Adrenal gland (tissue), 12 donors: ENCODE data around the gene UBA52. TPM values are rescaled to one million over a fixed set of nuclear protein-coding genes. Genes with fewer than 3 reads are reported as not detected.

Experiments used
- DNase-seq, 7 donors: peaks; one replicate each; pipeline ENCODE4 v3.0.0-alpha.2; 2019 to 2020
- H3K27ac ChIP-seq, 5 donors: fragments of 200-600 bp; sonication (generic) in 4 of 5; 1 replicate in 3 of 5; 2 replicates in 2 of 5; pipeline versions ENCODE4 v1.5.1 to v1.8.0; 2016 to 2020; ENCODE audit warnings: mild to moderate bottlenecking in 1 of 5
- H3K27me3 ChIP-seq: fragments of 200-600 bp; 2 replicates; pipeline ENCODE4 v1.8.0; 2021
- H3K36me3 ChIP-seq, 2 donors: fragments of 200-600 bp; replicated peaks in 1 of 2; 1 replicate in 1 of 2; 2 replicates in 1 of 2; pipeline versions ENCODE4 v1.5.1 to v1.8.0; 2018 to 2022
- H3K4me1 ChIP-seq, 2 donors: fragments of 200-600 bp; replicated peaks in 1 of 2; 1 replicate in 1 of 2; 2 replicates in 1 of 2; pipeline versions ENCODE4 v1.5.1 to v1.8.0; 2018 to 2021
- H3K4me3 ChIP-seq, 4 donors: fragments of 200-600 bp; sonication (generic) in 3 of 4; one replicate each; pipeline ENCODE4 v1.5.1; 2016 to 2018
- H3K9me3 ChIP-seq, 3 donors: fragments of 200-600 bp; sonication (generic) in 1 of 3; replicated peaks in 1 of 3; 1 replicate in 2 of 3; 2 replicates in 1 of 3; pipeline versions ENCODE4 v1.5.1 to v1.8.0; 2016 to 2021
- POLR2A ChIP-seq, 2 donors: fragments of 450-650 bp; IDR thresholded peaks; one replicate each; pipeline ENCODE4 v1.6.1; 2017; ENCODE audit warnings: antibody characterized with exemption in 2 of 2, mild to moderate bottlenecking in 2 of 2, moderate library complexity in 1 of 2
- whole genome bisulfite sequencing, 4 donors: extraction: QIAGEN DNeasy Blood & Tissue Kit in 2 of 4; methylation state at CpG; one replicate each; pipeline versions ENCODE4 v1.1.5 to v1.1.7; 2013 to 2017; 5-methylcytosine and 5-hydroxymethylcytosine counted together
- intact Hi-C, 2 donors: fragments of 100-400 bp; cut with DNase I; formaldehyde crosslinking; loops; one replicate each; pipeline versions ENCODE4 v1.14.1 to v1.15.0; 2022 to 2023
- polyA plus RNA-seq, 3 donors: library from polyadenylated mRNA; stranded (reverse); fragments of 200-250 nt in 2 of 3; fragments of 350-450 nt in 1 of 3; fragmentation: Illumina TruSeq in 1 of 3; extraction: RNeasy Lipid Tissue Mini Kit (QIAGEN cat#74804) in 1 of 3; gene quantifications; one replicate each; pipeline ENCODE4 v1.2.3, GENCODE V29; 2013 to 2014
- total RNA-seq, 9 donors: library from RNA; depleted of rRNA in 4 of 9; stranded (reverse); fragments of >200 nt in 4 of 9; fragments of 120-200 nt in 1 of 9; fragmentation: NEBNext Ultra II Directional in 1 of 9; extraction: Animal tissue kit (Norgen Biotek cat#: 25700) in 1 of 9; gene quantifications; one replicate each; pipeline versions ENCODE4 v1.1.0 to v1.2.4, GENCODE V29; 2013 to 2023
- TF ChIP-seq, protein P1 (sequence below), 6 experiments: fragments of 450-650 bp in 4 of 6; fragments of 200-600 bp in 2 of 6; sonication (generic) in 1 of 6; IDR thresholded peaks; 1 replicate in 5 of 6; 2 replicates in 1 of 6; pipeline versions ENCODE4 v1.5.1 to v1.8.0; 2016 to 2021; ENCODE audit warnings: antibody characterized with exemption in 6 of 6, mild to moderate bottlenecking in 2 of 6, moderate library complexity in 1 of 6
- donor health status: healthy with polysubstance abuse.
- donor health status: Bipolar disorder and iron deficiency.
- donor health status: DM: yes; HTN: yes; CAD: no.
- donor health status: DM: no; HTN: no; CAD: no.
- donor health status: DM: no; HTN: no; CAD: no.
- donor health status: DM: yes; HTN: yes; CAD: no.

Gene UBA52
- total and polyA plus RNA-seq, 12 donors: 781 to 1,900 (median 1,042) TPM

DNA sequence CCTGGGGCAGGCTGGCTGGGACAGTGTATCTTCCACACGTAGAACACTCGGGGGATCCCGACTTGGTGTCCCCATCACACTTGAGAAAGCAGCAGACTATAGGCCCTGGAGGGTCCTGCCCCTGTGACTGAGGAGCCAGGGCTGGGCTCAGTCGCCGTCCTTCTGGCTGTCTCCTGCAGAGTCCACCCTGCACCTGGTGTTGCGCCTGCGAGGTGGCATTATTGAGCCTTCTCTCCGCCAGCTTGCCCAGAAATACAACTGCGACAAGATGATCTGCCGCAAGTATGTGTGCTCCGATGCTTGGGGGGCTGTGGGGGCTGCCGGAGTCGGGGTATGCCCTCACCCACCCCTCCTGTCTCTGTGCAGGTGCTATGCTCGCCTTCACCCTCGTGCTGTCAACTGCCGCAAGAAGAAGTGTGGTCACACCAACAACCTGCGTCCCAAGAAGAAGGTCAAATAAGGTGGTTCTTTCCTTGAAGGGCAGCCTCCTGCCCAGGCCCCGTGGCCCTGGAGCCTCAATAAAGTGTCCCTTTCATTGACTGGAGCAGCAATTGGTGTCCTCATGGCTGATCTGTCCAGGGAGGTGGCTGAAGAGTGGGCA, 3.1 kb downstream of the UBA52 start:
- H3K4me3 ChIP-seq: no peak overlapping the region
- intact Hi-C loops: loop anchor here in 1 of 2 donors (5.0 kb wide), 1 partner anchor 102 kb away; no protein-coding TSS in a partner anchor
- no peak for DNase-seq
- TF ChIP-seq, protein P1, sequence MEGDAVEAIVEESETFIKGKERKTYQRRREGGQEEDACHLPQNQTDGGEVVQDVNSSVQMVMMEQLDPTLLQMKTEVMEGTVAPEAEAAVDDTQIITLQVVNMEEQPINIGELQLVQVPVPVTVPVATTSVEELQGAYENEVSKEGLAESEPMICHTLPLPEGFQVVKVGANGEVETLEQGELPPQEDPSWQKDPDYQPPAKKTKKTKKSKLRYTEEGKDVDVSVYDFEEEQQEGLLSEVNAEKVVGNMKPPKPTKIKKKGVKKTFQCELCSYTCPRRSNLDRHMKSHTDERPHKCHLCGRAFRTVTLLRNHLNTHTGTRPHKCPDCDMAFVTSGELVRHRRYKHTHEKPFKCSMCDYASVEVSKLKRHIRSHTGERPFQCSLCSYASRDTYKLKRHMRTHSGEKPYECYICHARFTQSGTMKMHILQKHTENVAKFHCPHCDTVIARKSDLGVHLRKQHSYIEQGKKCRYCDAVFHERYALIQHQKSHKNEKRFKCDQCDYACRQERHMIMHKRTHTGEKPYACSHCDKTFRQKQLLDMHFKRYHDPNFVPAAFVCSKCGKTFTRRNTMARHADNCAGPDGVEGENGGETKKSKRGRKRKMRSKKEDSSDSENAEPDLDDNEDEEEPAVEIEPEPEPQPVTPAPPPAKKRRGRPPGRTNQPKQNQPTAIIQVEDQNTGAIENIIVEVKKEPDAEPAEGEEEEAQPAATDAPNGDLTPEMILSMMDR (IDR thresholded peaks at IDR 0.05): no peak
- TF ChIP-seq POLR2A (IDR thresholded peaks at IDR 0.05): no peak
- no peaks in the 10 kb centered on the region for H3K27me3 ChIP-seq
- 90 to 96% (median 92%) methylated on average over 4 to 18 of the region's 18 CpGs for WGBS, 4 donors
- H3K27ac ChIP-seq: no peak overlapping the region
- H3K36me3 ChIP-seq: peaks cover 0 to 49% of the 10 kb centered on the region in 2 donors
- H3K9me3 ChIP-seq: no peaks in the 10 kb centered on the region
- peaks cover 14 to 24% of the 10 kb centered on the region in 2 donors for H3K4me1 ChIP-seq

DNA sequence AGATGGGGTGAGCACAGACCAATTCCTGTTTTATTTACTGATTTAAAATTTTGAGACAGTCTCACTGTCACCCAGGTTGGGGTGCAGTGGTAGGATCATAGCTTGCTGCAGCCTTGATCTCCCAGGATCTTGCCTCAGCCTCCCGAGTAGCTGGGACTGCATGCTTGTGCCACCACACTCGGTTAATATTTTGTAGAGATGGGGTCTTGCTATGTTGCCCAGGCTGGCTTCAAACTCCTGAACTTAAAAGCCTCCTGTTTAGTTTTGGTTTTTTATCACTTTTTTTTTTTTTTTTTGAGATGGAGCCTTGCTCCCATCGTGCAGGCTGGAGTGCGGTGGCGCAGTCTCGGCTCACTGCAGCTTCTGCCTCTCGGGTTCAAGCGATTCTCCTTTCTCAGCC, 4.7 kb downstream of the UBA52 start:
- DNase-seq: no peak
- no peak overlapping the region for H3K27ac ChIP-seq
- peaks cover 14 to 26% of the 10 kb centered on the region in 2 donors for H3K4me1 ChIP-seq
- no peaks in the 10 kb centered on the region for H3K27me3 ChIP-seq
- TF ChIP-seq, protein P1 (IDR thresholded peaks at IDR 0.05): no peak
- TF ChIP-seq POLR2A (IDR thresholded peaks at IDR 0.05): no peak
- 84 to 99% (median 95%) methylated on average over 7 to 8 of the region's 8 CpGs for WGBS, 4 donors
- H3K36me3 ChIP-seq: peaks cover 0 to 49% of the 10 kb centered on the region in 2 donors
- no peak overlapping the region for H3K4me3 ChIP-seq
- intact Hi-C loops: loop anchor here in 1 of 2 donors (5.0 kb wide), 1 partner anchor 104 kb away; no protein-coding TSS in a partner anchor
- no peaks in the 10 kb centered on the region for H3K9me3 ChIP-seq

DNA sequence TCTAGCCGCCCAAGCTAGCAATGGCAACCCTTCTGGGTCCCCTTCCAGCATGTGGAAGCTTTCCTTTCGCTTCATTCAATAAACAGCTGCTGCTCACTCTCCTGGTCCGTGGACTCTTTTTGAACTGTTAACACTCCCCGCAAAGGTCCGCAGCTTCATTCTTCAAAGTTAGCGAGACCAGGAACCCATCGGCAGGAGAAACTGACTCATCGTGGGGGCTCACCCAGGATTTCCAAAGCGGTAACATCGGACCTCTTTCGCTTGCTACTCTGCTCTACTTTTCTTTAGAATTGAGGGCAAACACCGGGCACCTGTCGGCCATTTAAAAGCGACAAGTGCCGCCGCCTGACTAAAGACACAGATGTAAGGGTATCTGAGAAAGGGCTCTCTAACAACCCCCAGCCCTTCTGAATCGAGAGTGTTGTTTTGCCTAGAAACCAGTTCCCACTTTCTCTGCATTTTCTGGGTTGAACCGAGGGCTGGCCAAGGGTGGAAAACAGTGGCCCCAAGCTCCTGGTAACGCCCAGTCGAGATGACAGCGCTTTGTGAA, 5.8 kb downstream of the UBA52 start:
- Histone ChIP-seq H3K9me3 (no peaks in the 10 kb centered on the region), H3K36me3 (peaks cover 0 to 49% of the 10 kb centered on the region in 2 donors)
- intact Hi-C loops: loop anchor here in 1 of 2 donors (5.0 kb wide), 1 partner anchor 105 kb away; no protein-coding TSS in a partner anchor

DNA sequence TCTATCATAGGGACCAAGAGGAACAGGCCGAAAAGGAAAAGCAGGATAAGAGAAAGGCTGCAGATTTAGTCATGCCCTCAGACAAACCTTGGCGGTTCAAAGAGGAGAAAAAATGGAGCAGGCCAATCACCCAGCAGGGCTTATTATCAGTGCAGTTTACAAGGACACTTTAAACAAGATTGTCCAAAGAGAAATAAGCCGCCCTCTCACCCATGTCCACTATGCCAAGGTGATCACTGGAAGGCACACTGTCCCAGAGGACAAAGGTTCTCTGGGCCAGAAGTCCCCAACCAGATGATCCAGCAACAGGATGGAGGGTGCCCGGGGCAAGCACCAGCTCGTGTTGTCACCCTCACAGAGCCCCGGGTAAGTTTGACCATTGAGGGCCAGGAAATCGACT, 8.7 kb downstream of the UBA52 start:
- Histone ChIP-seq H3K4me3 (no peak overlapping the region), H3K36me3 (peaks cover 0 to 29% of the 10 kb centered on the region in 2 donors), H3K27ac (peak overlapping the region in 2 of 5 donors; percentile 16 to 28), H3K9me3 (no peaks in the 10 kb centered on the region), H3K27me3 (no peaks in the 10 kb centered on the region), H3K4me1 (peaks cover 0 to 7% of the 10 kb centered on the region in 2 donors)
- TF ChIP-seq, protein P1 (IDR thresholded peaks at IDR 0.05): no peak
- TF ChIP-seq POLR2A (IDR thresholded peaks at IDR 0.05): no peak
- 45 to 54% (median 50%) methylated on average over 4 to 7 of the region's 7 CpGs for WGBS, 4 donors
- peak in 2 of 7 donors; percentile 51 to 53 for DNase-seq
- intact Hi-C loops: no loop called here

More for the DNA sequence above, 5.8 kb downstream of the UBA52 start:
- DNase-seq: no peak
- no peaks in the 10 kb centered on the region for H3K27me3 ChIP-seq
- WGBS, 4 donors: 92 to 93% (median 93%) methylated on average over 21 of the region's 21 CpGs
- TF ChIP-seq, protein P1 (IDR thresholded peaks at IDR 0.05): no peak
- no peak for TF ChIP-seq POLR2A (IDR thresholded peaks at IDR 0.05)
- no peak overlapping the region for H3K4me3 ChIP-seq
- H3K4me1 ChIP-seq: peaks cover 11 to 22% of the 10 kb centered on the region in 2 donors
- no peak overlapping the region for H3K27ac ChIP-seq
